Panc1 (cell line): ENCODE results near the gene MSH3. TPM values are rescaled to one million over a fixed set of nuclear protein-coding genes. Genes with fewer than 3 reads are reported as not detected.

Experiments
- ATAC-seq: fragments of 200-7000 bp; cut with Tn5 transposase; 2 replicates; pipeline ENCODE4 v1.9.1; 2020; ENCODE audit warnings: mild to moderate bottlenecking, moderate library complexity
- BruUV-seq: library from RNA; stranded (reverse); fragments of 400-500 nt; replicated peaks from 2 replicates; lab custom pipeline; 2021; lab: Mats Ljungman, UMichigan
- CTCF ChIA-PET: fragments of 300-600 bp; sonication (Branson Sonifier 250); formaldehyde crosslinking; loops from one replicate; lab custom pipeline; 2022; ENCODE audit warnings: antibody characterized with exemption; lab: Charles Lee
- POLR2A ChIA-PET: fragments of 300-600 bp; sonication (Branson Sonifier 250); formaldehyde crosslinking; loops from one replicate; lab custom pipeline; 2022; ENCODE audit warnings: antibody characterized with exemption; lab: Charles Lee
- DNase-seq: peaks from one replicate; pipeline ENCODE4 v3.0.0-alpha.2; 2010; ENCODE audit warnings: low read depth, low spot score
- H3K27ac ChIP-seq: 2 replicates; pipeline ENCODE4 v1.5.1; 2011; ENCODE audit warnings: mild to moderate bottlenecking, low read length, inconsistent platforms
- H3K27me3 ChIP-seq: fragments of 200-500 bp; sonication (Bioruptor generic); 2 replicates; pipeline ENCODE4 v1.6.0; 2014; ENCODE audit warnings: low read length, inconsistent platforms; ENCODE audit not compliant: control insufficient read depth, insufficient read depth
- H3K36me3 ChIP-seq: fragments of 200-500 bp; sonication (Bioruptor generic); 2 replicates; pipeline ENCODE4 v1.5.1; 2014; ENCODE audit warnings: inconsistent platforms, mild to moderate bottlenecking, low read length, moderate library complexity; ENCODE audit not compliant: control insufficient read depth, insufficient read depth
- H3K4me1 ChIP-seq: 2 replicates; pipeline ENCODE4 v1.5.1; 2011; ENCODE audit warnings: inconsistent platforms, mild to moderate bottlenecking, low read length, moderate library complexity; ENCODE audit not compliant: control insufficient read depth, insufficient read depth
- H3K4me3 ChIP-seq, 2 experiments: 2 replicates each; pipeline ENCODE4 v1.5.1; 2011 to 2012; ENCODE audit warnings: low read depth in 2 of 2, low read length in 2 of 2, mild to moderate bottlenecking in 2 of 2, inconsistent platforms in 1 of 2, moderate library complexity in 1 of 2
- H3K9me3 ChIP-seq: fragments of 200-500 bp; sonication (Bioruptor generic); 2 replicates; pipeline ENCODE4 v1.5.1; 2014; ENCODE audit warnings: low read depth, mild to moderate bottlenecking, inconsistent platforms, low read length, moderate library complexity; ENCODE audit not compliant: control insufficient read depth, insufficient read depth
- POLR2AphosphoS5 ChIP-seq: IDR thresholded peaks from 2 replicates; pipeline ENCODE4 v1.6.1; 2012; ENCODE audit warnings: mild to moderate bottlenecking, low read depth, low read length, moderate library complexity
- SIN3A ChIP-seq: IDR thresholded peaks from 2 replicates; pipeline ENCODE4 v1.6.1; 2012; ENCODE audit warnings: low read depth, mild to moderate bottlenecking, low read length, moderate library complexity, borderline replicate concordance; ENCODE audit not compliant: insufficient read depth
- TCF7L2 ChIP-seq: IDR thresholded peaks from 2 replicates; pipeline ENCODE4 v1.6.1; 2011; ENCODE audit warnings: mild to moderate bottlenecking, low read depth, low read length, inconsistent platforms
- in situ Hi-C: cut with HindIII; loops from 2 replicates; pipeline ENCODE4 v1.10.0; 2016; ENCODE audit warnings: low sequenced_read_pairs, low pct_unique_long_range_greater_than_20kb
- intact Hi-C: fragments of 100-400 bp; cut with micrococcal nuclease; formaldehyde crosslinking; loops from one replicate; pipeline ENCODE4 v1.10.0; 2022; ENCODE audit not compliant: unreplicated experiment
- total RNA-seq: library from RNA; stranded (reverse); gene quantifications from one replicate; pipeline ENCODE4 v1.2.1, GENCODE V29; 2021; ENCODE audit not compliant: unreplicated experiment
- TF ChIP-seq, protein P1 (sequence below), 2 experiments: IDR thresholded peaks; 2 replicates each; pipeline ENCODE4 v1.6.1; 2011 to 2012; ENCODE audit warnings: low read depth in 2 of 2, control low read depth in 1 of 2, low read length in 1 of 2, mild to moderate bottlenecking in 1 of 2, moderate library complexity in 1 of 2; ENCODE audit not compliant: insufficient read depth in 1 of 2
- TF ChIP-seq, protein P2 (sequence below): fragments of 450-650 bp; IDR thresholded peaks from 2 replicates; pipeline ENCODE4 v1.5.1; 2017; ENCODE audit warnings: mild to moderate bottlenecking

The MSH3 gene
- total RNA-seq, 1 experiment from 2014 or later = 18.9 TPM

DNA sequence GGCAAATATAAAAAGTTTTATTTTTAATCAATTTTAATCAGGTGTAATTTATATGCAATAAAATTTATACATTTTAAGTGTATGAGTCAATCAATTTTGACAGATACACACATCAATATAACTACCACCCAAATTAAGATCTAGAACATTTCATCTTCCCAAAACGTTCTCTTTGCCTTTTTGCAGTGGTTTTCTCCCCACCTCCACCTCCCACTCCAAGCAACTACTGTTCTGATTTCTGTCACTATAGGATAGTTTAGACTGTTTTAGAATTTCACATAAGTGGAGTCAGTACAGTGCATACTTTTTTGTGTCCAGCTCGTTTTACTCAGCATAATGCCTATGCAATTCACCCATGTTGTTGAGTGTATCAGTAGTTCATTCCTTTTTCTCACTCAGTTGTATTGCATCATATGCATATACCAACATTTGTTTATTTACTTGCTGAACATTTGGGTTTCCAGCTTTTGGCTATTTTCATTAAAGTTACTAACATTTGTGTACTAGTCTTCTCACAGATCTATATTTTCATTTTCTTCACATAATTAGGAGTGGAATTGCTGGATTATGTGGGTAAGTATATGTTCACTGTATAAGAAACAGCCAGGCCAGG lies 52.5 kb downstream of the MSH3 start:
- TF ChIP-seq, protein P1, sequence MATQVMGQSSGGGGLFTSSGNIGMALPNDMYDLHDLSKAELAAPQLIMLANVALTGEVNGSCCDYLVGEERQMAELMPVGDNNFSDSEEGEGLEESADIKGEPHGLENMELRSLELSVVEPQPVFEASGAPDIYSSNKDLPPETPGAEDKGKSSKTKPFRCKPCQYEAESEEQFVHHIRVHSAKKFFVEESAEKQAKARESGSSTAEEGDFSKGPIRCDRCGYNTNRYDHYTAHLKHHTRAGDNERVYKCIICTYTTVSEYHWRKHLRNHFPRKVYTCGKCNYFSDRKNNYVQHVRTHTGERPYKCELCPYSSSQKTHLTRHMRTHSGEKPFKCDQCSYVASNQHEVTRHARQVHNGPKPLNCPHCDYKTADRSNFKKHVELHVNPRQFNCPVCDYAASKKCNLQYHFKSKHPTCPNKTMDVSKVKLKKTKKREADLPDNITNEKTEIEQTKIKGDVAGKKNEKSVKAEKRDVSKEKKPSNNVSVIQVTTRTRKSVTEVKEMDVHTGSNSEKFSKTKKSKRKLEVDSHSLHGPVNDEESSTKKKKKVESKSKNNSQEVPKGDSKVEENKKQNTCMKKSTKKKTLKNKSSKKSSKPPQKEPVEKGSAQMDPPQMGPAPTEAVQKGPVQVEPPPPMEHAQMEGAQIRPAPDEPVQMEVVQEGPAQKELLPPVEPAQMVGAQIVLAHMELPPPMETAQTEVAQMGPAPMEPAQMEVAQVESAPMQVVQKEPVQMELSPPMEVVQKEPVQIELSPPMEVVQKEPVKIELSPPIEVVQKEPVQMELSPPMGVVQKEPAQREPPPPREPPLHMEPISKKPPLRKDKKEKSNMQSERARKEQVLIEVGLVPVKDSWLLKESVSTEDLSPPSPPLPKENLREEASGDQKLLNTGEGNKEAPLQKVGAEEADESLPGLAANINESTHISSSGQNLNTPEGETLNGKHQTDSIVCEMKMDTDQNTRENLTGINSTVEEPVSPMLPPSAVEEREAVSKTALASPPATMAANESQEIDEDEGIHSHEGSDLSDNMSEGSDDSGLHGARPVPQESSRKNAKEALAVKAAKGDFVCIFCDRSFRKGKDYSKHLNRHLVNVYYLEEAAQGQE (IDR thresholded peaks at IDR 0.05; ENCODE audit: insufficient read depth in 1 of 2, low read depth in 2 of 2, low read length in 1 of 2) = no peak
- TF ChIP-seq SIN3A (no peak), POLR2AphosphoS5 (no peak), TCF7L2 (no peak)
- TF ChIP-seq, protein P2, sequence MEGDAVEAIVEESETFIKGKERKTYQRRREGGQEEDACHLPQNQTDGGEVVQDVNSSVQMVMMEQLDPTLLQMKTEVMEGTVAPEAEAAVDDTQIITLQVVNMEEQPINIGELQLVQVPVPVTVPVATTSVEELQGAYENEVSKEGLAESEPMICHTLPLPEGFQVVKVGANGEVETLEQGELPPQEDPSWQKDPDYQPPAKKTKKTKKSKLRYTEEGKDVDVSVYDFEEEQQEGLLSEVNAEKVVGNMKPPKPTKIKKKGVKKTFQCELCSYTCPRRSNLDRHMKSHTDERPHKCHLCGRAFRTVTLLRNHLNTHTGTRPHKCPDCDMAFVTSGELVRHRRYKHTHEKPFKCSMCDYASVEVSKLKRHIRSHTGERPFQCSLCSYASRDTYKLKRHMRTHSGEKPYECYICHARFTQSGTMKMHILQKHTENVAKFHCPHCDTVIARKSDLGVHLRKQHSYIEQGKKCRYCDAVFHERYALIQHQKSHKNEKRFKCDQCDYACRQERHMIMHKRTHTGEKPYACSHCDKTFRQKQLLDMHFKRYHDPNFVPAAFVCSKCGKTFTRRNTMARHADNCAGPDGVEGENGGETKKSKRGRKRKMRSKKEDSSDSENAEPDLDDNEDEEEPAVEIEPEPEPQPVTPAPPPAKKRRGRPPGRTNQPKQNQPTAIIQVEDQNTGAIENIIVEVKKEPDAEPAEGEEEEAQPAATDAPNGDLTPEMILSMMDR = no peak
- no TSS peak for BruUV-seq

DNA sequence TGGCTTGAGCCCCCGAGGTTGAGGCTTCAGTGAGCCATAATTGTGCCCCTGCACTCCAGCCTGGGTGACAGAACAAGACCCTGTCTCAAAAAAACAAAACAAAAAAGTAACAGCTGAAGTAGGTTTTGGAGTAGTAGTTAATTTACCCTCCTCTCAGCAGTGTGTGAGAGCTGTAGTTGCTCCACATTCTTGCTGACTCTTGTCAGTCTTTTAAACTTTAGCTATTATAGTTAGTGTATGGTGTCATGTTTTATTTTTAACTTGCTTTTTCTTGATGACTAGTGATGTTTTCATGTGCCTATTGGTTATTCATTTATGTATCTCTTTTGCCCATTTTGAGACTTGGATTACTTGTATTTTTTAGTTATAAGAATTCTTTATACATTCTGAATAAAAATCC lies 53.2 kb downstream of the MSH3 start:
- no TSS peak for BruUV-seq
- intact Hi-C loops (no loop called here), in situ Hi-C loops (no loop called here)
- no peaks in the 10 kb centered on the region for H3K9me3 ChIP-seq
- DNase-seq = no peak
- TF ChIP-seq, protein P2 = no peak
- TF ChIP-seq, protein P1 (IDR thresholded peaks at IDR 0.05; ENCODE audit: insufficient read depth in 1 of 2, low read depth in 2 of 2, low read length in 1 of 2) = no peak
- no peak for TF ChIP-seq SIN3A
- no peak for TF ChIP-seq POLR2AphosphoS5
- TF ChIP-seq TCF7L2 = no peak
- H3K27me3 ChIP-seq = no peaks in the 10 kb centered on the region
- no peaks in the 10 kb centered on the region for H3K36me3 ChIP-seq
- H3K27ac ChIP-seq = no peak overlapping the region
- H3K4me1 ChIP-seq = no peaks in the 10 kb centered on the region
- no peak for ATAC-seq
- CTCF ChIA-PET = no interaction called here
- H3K4me3 ChIP-seq = no peak overlapping the region
- POLR2A ChIA-PET = no interaction called here

More for the DNA sequence above, 52.5 kb downstream of the MSH3 start:
- in situ Hi-C loops = no loop called here
- no peaks in the 10 kb centered on the region for H3K4me1 ChIP-seq
- H3K27ac ChIP-seq = no peak overlapping the region
- H3K27me3 ChIP-seq = no peaks in the 10 kb centered on the region
- H3K4me3 ChIP-seq = no peak overlapping the region
- POLR2A ChIA-PET = no interaction called here
- CTCF ChIA-PET = no interaction called here
- no peaks in the 10 kb centered on the region for H3K36me3 ChIP-seq
- no peaks in the 10 kb centered on the region for H3K9me3 ChIP-seq
- DNase-seq (no peak), ATAC-seq (no peak)
- intact Hi-C loops = no loop called here
